IPS DF 4.7 (cell line): ENCODE data around the gene HIGD1A.

Source experiments
- DNase-seq: peaks from one replicate; pipeline ENCODE4 v3.0.0-alpha.2; 2013; ENCODE audit warnings: low spot score; ENCODE audit errors: extremely low read depth

Gene HIGD1A

DNA sequence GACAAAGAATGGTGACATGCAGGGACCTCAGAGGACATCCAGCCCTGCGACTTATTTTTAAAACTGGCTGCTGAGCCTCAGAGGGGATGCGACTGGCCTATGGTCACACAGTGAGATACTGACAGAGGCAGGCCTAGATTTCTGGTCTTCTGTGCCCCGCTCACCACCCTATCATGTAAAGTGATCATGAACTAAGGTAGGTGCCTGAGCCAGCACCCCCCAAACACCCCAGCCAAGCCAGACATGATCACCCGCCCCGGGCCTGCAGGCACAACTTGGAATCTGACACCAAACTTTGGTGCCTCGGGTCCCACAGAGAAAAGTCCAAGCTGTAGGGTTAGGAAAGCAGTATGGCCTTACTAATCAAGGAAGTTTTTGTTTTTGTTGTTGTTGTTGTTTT is 67.8 kb downstream of the HIGD1A start:
- DNase-seq, result no peak

DNA sequence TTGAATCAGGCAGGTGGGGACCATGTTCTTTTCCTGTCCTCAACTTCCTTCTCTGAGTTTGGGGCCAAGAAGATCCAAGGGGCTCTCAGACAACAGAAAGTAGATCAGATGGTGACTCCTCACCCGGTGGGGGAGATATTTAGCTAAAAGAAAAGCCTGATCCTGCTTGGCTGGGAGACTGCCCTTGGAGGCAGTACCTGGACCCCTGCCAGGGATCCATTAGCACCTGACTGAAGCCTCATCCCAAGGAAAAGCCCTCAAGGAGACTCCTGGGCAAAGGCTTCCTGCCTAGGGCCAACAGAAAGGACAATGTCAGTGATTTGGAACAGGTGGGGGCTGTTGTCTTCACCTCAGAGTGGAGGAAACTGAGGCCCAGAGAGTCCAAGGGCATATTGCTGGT is 68.2 kb downstream of the HIGD1A start:
- no peak for DNase-seq

DNA sequence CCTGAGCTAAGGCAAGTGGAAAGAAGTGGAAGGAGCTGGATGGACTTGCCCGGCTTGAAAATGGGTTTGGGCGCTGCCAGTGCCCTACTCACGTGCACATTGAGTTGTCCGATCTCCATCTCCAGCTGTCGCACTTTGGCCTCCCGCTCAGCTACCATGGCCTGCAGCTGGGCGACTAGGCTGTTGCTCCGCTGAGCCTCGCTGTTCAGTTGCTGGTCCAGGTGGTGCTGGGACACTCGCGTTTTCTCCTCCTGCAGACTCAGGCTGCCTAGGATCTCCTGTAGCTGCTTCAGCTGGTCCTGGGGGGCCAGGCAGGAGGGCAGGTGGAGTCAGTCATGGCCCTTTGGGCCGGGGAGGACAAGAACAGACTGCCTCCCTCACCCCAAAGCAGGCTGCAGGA is 68.7 kb downstream of the HIGD1A start:
- no peak for DNase-seq

DNA sequence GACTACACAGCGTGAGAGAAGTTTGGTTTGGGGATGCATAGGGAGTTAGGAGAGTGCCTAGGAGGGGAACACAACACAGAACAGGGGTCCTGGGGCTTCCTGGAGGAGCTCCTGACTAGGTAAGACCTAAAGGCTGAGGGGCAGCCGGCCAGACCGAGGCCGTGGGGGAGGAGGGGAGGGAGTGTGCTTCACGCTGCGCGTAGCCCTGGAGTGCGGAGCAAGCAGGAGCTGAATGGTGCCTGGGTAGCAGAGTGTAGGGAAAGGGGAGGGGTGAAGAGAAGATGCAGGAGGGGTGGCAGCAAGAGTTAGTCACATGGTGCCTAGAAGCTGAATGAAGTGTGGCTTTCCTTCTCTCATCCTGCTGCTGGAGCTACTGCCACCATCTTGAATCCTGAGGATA is 69.3 kb downstream of the HIGD1A start:
- DNase-seq, result no peak

DNA sequence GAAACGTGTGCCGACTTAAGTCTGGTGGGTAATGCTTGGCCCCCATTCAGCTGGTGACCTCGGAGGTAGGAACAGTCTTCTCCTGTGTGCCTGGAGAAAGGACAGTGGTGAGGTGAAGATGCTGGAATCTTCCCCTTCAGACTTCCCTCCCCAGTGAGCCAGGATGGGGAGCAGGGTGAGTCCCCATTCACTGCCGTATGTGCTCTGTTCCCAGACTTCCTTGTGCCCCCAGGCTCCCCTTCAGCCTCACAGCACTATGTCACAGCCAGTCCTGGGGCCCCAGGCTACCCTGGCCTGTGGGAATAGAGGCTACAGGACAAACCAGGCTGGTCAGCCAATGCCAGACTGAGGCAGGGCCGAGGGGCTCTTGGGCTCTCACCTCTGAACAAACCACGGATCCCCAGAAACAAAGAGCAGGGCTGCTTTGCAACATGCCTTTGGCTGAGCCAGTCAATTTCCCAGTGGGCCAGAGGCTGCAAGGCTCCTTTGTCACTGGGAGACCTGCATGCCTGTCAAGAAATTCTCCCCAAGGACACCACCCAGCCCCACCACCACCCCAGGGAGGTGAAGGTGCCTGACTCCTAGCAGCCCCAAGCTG is 69.9 kb downstream of the HIGD1A start:
- DNase-seq, result no peak

DNA sequence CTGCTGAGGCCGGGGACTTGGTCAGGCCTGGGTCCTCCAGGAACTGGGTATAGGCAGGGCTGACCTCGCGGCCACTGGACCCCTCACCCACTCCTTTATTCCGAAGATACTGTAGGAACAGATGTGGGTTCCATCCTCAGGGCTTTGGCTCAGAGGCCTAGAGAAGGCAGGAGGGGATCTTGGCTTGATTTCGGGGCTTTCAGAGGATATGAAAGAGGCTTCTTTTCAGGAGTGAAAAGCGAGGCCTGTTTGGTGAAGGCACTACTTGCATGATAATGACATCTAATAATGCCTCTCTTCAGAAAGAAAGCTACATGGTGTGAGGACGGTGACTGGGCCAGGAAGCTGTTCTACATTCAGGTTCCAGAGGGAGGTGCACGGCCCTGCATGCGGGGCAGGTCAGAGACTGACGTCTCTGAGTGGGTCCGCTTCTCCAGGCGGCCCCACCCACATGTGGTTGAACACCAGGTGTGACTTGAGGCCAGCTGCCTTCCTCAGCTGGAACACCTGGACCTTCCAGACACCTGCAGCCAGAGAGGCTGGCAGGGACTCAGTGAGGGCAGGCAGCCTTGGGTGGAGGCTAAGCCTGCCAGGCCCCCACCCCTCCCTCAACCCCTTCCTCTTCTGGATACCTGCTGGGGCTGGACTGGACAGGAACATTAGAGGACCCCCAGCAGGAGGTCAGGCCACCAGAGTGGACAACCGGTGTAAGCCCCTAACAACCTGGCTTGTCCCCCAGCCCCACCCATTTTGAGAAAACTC is 70.6 kb downstream of the HIGD1A start:
- no peak for DNase-seq
